RWPE2 (cell line): ENCODE measurements around the gene NUFIP2.

Experiments used
- ATAC-seq: fragments of 200-7000 bp; cut with Tn5 transposase; 3 replicates; pipeline ENCODE4 v1.9.1; 2021; ENCODE audit warnings: low read depth
- DNase-seq: peaks from one replicate; pipeline ENCODE4 v3.0.0-alpha.2; 2020; ENCODE audit warnings: low spot score
- H3K27ac ChIP-seq: fragments of 450-650 bp; 2 replicates; pipeline ENCODE4 v1.5.1; 2017; ENCODE audit warnings: mild to moderate bottlenecking; ENCODE audit not compliant: poor library complexity, severe bottlenecking
- H3K27me3 ChIP-seq: fragments of 250-450 bp; sonication (Bioruptor Pico); 2 replicates; pipeline ENCODE4 v1.5.1; 2021; ENCODE audit warnings: mild to moderate bottlenecking, moderate library complexity; ENCODE audit not compliant: insufficient read depth, poor library complexity, severe bottlenecking
- H3K36me3 ChIP-seq: fragments of 250-450 bp; sonication (Bioruptor Pico); 2 replicates; pipeline ENCODE4 v1.5.1; 2020; ENCODE audit warnings: low read depth, mild to moderate bottlenecking, moderate library complexity
- H3K4me1 ChIP-seq: fragments of 250-450 bp; sonication (Bioruptor Pico); 2 replicates; pipeline ENCODE4 v1.5.1; 2021; ENCODE audit warnings: mild to moderate bottlenecking, moderate library complexity; ENCODE audit not compliant: insufficient read depth, poor library complexity, severe bottlenecking
- H3K4me3 ChIP-seq: fragments of 250-450 bp; sonication (Bioruptor Pico); 2 replicates; pipeline ENCODE4 v1.5.1; 2021; ENCODE audit warnings: mild to moderate bottlenecking, moderate library complexity; ENCODE audit not compliant: severe bottlenecking
- H3K9me3 ChIP-seq: fragments of 250-450 bp; sonication (Bioruptor Pico); 2 replicates; pipeline ENCODE4 v1.5.1; 2021; ENCODE audit warnings: mild to moderate bottlenecking, moderate library complexity; ENCODE audit not compliant: severe bottlenecking
- TF ChIP-seq, protein P1 (sequence below): fragments of 450-650 bp; IDR thresholded peaks from one replicate; pipeline ENCODE4 v1.5.1; 2017; ENCODE audit warnings: mild to moderate bottlenecking, moderate library complexity; ENCODE audit not compliant: poor library complexity, severe bottlenecking

NUFIP2 gene

GRCh38 chr17:29212681-29213121 lies 81.2 kb downstream of the NUFIP2 start:
- Histone ChIP-seq H3K4me3 (no peak overlapping the region), H3K4me1 (peaks cover 17% of the 10 kb centered on the region), H3K9me3 (no peaks in the 10 kb centered on the region), H3K27ac (no peak overlapping the region), H3K36me3 (no peaks in the 10 kb centered on the region), H3K27me3 (no peaks in the 10 kb centered on the region)
- ATAC-seq (no peak), DNase-seq (no peak)
- TF ChIP-seq, protein P1, sequence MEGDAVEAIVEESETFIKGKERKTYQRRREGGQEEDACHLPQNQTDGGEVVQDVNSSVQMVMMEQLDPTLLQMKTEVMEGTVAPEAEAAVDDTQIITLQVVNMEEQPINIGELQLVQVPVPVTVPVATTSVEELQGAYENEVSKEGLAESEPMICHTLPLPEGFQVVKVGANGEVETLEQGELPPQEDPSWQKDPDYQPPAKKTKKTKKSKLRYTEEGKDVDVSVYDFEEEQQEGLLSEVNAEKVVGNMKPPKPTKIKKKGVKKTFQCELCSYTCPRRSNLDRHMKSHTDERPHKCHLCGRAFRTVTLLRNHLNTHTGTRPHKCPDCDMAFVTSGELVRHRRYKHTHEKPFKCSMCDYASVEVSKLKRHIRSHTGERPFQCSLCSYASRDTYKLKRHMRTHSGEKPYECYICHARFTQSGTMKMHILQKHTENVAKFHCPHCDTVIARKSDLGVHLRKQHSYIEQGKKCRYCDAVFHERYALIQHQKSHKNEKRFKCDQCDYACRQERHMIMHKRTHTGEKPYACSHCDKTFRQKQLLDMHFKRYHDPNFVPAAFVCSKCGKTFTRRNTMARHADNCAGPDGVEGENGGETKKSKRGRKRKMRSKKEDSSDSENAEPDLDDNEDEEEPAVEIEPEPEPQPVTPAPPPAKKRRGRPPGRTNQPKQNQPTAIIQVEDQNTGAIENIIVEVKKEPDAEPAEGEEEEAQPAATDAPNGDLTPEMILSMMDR: no peak

DNA sequence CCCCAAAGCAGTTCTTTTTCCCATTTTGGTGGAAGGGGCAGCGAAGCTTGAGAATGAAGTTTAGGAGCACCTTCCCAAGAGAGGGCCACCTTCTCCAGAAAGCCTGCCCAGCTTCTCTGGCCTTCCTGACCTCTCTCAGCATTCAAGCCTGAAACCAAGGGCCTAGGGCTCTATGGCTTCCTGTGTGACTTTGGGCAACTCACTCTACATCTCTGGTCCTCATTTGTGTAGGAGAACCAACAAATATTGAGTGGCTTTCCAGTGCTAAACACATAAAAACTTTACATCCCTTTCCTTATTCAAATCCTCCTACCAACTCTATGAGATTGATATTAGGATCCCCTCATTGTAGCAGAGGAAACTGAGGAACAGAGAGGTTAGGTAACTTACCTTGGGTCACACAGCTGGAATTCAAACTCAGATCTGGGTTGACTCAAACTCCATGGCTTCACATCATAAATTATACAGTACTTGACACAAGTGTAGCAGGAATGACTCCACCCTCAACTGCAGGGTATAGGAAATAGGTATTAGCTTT lies 81.8 kb downstream of the NUFIP2 start:
- H3K36me3 ChIP-seq: no peaks in the 10 kb centered on the region
- H3K4me3 ChIP-seq: no peak overlapping the region
- ATAC-seq (no peak), DNase-seq (no peak)
- TF ChIP-seq, protein P1: no peak
- no peaks in the 10 kb centered on the region for H3K27me3 ChIP-seq
- H3K27ac ChIP-seq: no peak overlapping the region
- peaks cover 12% of the 10 kb centered on the region for H3K4me1 ChIP-seq
- H3K9me3 ChIP-seq: no peaks in the 10 kb centered on the region

GRCh38 chr17:29210879-29211278 lies 83.1 kb downstream of the NUFIP2 start:
- no peaks in the 10 kb centered on the region for H3K9me3 ChIP-seq
- TF ChIP-seq, protein P1: no peak
- H3K36me3 ChIP-seq: no peaks in the 10 kb centered on the region
- H3K27me3 ChIP-seq: no peaks in the 10 kb centered on the region
- ATAC-seq (no peak), DNase-seq (no peak)
- H3K27ac ChIP-seq: no peak overlapping the region
- no peaks in the 10 kb centered on the region for H3K4me1 ChIP-seq
- no peak overlapping the region for H3K4me3 ChIP-seq

GRCh38 chr17:29209073-29209472 lies 84.9 kb downstream of the NUFIP2 start:
- no peak overlapping the region for H3K27ac ChIP-seq
- no peak overlapping the region for H3K4me3 ChIP-seq
- TF ChIP-seq, protein P1: no peak
- H3K27me3 ChIP-seq: no peaks in the 10 kb centered on the region
- no peaks in the 10 kb centered on the region for H3K36me3 ChIP-seq
- DNase-seq: no peak
- no peaks in the 10 kb centered on the region for H3K4me1 ChIP-seq
- no peaks in the 10 kb centered on the region for H3K9me3 ChIP-seq
- no peak for ATAC-seq

DNA sequence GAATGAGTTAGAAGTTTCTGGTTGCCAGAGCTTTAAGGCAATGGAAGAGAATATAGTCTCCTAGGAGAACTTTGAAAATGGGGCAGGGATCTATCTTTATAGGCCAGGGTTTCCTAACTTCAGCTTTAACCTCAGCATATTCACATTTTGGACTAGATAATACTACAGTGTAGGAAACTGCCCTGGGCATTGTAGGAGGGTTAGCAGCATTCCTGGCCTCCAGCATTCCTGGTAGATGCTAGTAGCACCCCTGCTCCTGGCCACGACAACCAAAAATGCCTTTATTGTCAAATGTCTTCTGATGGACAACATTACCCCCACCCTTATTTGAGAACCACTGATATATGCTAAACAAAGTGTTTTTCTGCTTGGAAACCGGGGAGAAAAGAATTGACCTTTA lies 86.0 kb downstream of the NUFIP2 start:
- TF ChIP-seq, protein P1: no peak
- Histone ChIP-seq H3K27ac (no peak overlapping the region), H3K36me3 (no peaks in the 10 kb centered on the region), H3K4me1 (no peaks in the 10 kb centered on the region), H3K9me3 (no peaks in the 10 kb centered on the region), H3K4me3 (no peak overlapping the region), H3K27me3 (no peaks in the 10 kb centered on the region)
- DNase-seq (no peak), ATAC-seq (no peak)
